Keratinocyte (primary cell): ENCODE data around the gene ZFYVE28. TPM values are rescaled to one million over a fixed set of nuclear protein-coding genes. Genes with fewer than 3 reads are reported as not detected.

Experiments used
- DNase-seq: peaks from one replicate; pipeline ENCODE4 v3.0.0-alpha.2; 2011; ENCODE audit warnings: low read depth, missing footprints, low spot score
- FAIRE-seq: peaks from 2 replicates; lab custom pipeline; 2011; peaks lifted over from hg19 to GRCh38; lab: Jason Lieb, UNC
- H2AFZ ChIP-seq: 2 replicates; pipeline ENCODE4 v1.6.0; 2012; ENCODE audit warnings: low read length, control low read depth, inconsistent platforms; ENCODE audit not compliant: control insufficient read depth
- H3K27ac ChIP-seq: 2 replicates; pipeline ENCODE4 v1.5.1; 2011; ENCODE audit warnings: low read length; ENCODE audit not compliant: control insufficient read depth, insufficient read depth
- H3K27me3 ChIP-seq: 3 replicates; pipeline ENCODE4 v1.6.0; 2011; ENCODE audit warnings: low read length; ENCODE audit not compliant: control insufficient read depth, insufficient read depth; ENCODE audit errors: extremely low read depth
- H3K36me3 ChIP-seq, 2 experiments: 2 replicates in 1 of 2; 3 replicates in 1 of 2; pipeline ENCODE4 v1.5.1; 2011; ENCODE audit warnings: low read length in 2 of 2, mild to moderate bottlenecking in 1 of 2; ENCODE audit not compliant: control insufficient read depth in 2 of 2, insufficient read depth in 2 of 2; ENCODE audit errors: extremely low read depth in 1 of 2
- H3K4me1 ChIP-seq: 3 replicates; pipeline ENCODE4 v1.5.1; 2011; ENCODE audit warnings: low read length; ENCODE audit not compliant: control insufficient read depth, insufficient read depth; ENCODE audit errors: extremely low read depth
- H3K4me2 ChIP-seq: 3 replicates; pipeline ENCODE4 v1.6.0; 2011; ENCODE audit warnings: low read depth, low read length; ENCODE audit not compliant: control insufficient read depth, insufficient read depth; ENCODE audit errors: extremely low read depth
- H3K4me3 ChIP-seq, 3 experiments: fragments of 200-600 bp in 1 of 3; sonication (generic) in 1 of 3; 2 replicates in 2 of 3; 3 replicates in 1 of 3; pipeline ENCODE4 v1.5.1; 2011 to 2016; ENCODE audit warnings: low read length in 3 of 3, mild to moderate bottlenecking in 3 of 3, control low read depth in 2 of 3, inconsistent platforms in 1 of 3, low read depth in 1 of 3, mixed read lengths in 1 of 3, mixed run types in 1 of 3, moderate library complexity in 1 of 3; ENCODE audit not compliant: control insufficient read depth in 2 of 3, insufficient read depth in 2 of 3; ENCODE audit errors: extremely low read depth in 1 of 3
- H3K79me2 ChIP-seq: 2 replicates; pipeline ENCODE4 v1.6.0; 2012; ENCODE audit warnings: low read length; ENCODE audit not compliant: control insufficient read depth, insufficient read depth
- H3K9ac ChIP-seq: 3 replicates; pipeline ENCODE4 v1.6.0; 2011; ENCODE audit warnings: low read length; ENCODE audit not compliant: control insufficient read depth, insufficient read depth; ENCODE audit errors: extremely low read depth
- H3K9me1 ChIP-seq: 3 replicates; pipeline ENCODE4 v1.6.0; 2011; ENCODE audit warnings: low read length; ENCODE audit not compliant: control insufficient read depth, insufficient read depth; ENCODE audit errors: extremely low read depth
- H3K9me3 ChIP-seq: 2 replicates; pipeline ENCODE4 v1.5.1; 2012; ENCODE audit warnings: low read depth, low read length; ENCODE audit not compliant: control insufficient read depth
- H4K20me1 ChIP-seq: 3 replicates; pipeline ENCODE4 v1.6.0; 2011; ENCODE audit warnings: low read length; ENCODE audit not compliant: control insufficient read depth, insufficient read depth; ENCODE audit errors: extremely low read depth
- EZH2 ChIP-seq: IDR thresholded peaks from one replicate; pipeline ENCODE4 v1.6.1; 2012; ENCODE audit warnings: inconsistent platforms, mild to moderate bottlenecking, low read length, moderate library complexity
- dilution Hi-C: fragments of 300-500 bp; cut with MboI; formaldehyde crosslinking; loops from one replicate; pipeline ENCODE4 v1.7.0; 2020; ENCODE audit warnings: low sequenced_read_pairs; ENCODE audit not compliant: extremely low pct_ligation_motif_present
- polyA plus RNA-seq, 5 experiments: library from polyadenylated mRNA; depleted of rRNA in 3 of 5; stranded (reverse) in 3 of 5; stranded (forward) in 1 of 5; unstranded in 1 of 5; fragments of >200 nt; gene quantifications; 1 replicate in 1 of 5; 2 replicates in 3 of 5; 3 replicates in 1 of 5; pipeline versions ENCODE4 v1.2.1 to v1.2.3, GENCODE V29; 2011 to 2012; ENCODE audit warnings: missing spikeins in 2 of 5, low read depth in 1 of 5, low replicate concordance in 1 of 5
- TF ChIP-seq, protein P1 (sequence below), 3 experiments: IDR thresholded peaks in 1 of 3; conservative IDR thresholded peaks in 1 of 3; optimal IDR thresholded peaks in 1 of 3; 2 replicates in 2 of 3; 3 replicates in 1 of 3; pipeline versions ENCODE3 to v1.5.1; 2011; ENCODE audit warnings: low read length in 3 of 3, mild to moderate bottlenecking in 3 of 3, moderate library complexity in 2 of 3, control low read depth in 1 of 3, inconsistent platforms in 1 of 3; ENCODE audit not compliant: insufficient read depth in 2 of 3; ENCODE audit errors: extremely low read depth in 1 of 3

ZFYVE28 gene
- polyA plus RNA-seq, 1 donor (not counting 4 experiments of a cell fraction or from before 2014, with no cell fraction given) = 0.33 TPM

GRCh38 chr4:2322227-2322626, 96.2 kb downstream of the ZFYVE28 start:
- Histone ChIP-seq H3K27me3 (no peaks in the 10 kb centered on the region), H3K4me1 (no peaks in the 10 kb centered on the region), H3K9me1 (no peaks in the 10 kb centered on the region), H3K9ac (no peak overlapping the region), H3K36me3 (no peaks in the 10 kb centered on the region), H3K4me3 (no peak overlapping the region), H2AFZ (no peak overlapping the region), H3K79me2 (no peaks in the 10 kb centered on the region), H3K27ac (no peak overlapping the region), H4K20me1 (no peaks in the 10 kb centered on the region), H3K9me3 (no peaks in the 10 kb centered on the region), H3K4me2 (no peak overlapping the region)
- no peak for DNase-seq
- dilution Hi-C loops = no loop called here
- FAIRE-seq = no peak
- TF ChIP-seq, protein P1, sequence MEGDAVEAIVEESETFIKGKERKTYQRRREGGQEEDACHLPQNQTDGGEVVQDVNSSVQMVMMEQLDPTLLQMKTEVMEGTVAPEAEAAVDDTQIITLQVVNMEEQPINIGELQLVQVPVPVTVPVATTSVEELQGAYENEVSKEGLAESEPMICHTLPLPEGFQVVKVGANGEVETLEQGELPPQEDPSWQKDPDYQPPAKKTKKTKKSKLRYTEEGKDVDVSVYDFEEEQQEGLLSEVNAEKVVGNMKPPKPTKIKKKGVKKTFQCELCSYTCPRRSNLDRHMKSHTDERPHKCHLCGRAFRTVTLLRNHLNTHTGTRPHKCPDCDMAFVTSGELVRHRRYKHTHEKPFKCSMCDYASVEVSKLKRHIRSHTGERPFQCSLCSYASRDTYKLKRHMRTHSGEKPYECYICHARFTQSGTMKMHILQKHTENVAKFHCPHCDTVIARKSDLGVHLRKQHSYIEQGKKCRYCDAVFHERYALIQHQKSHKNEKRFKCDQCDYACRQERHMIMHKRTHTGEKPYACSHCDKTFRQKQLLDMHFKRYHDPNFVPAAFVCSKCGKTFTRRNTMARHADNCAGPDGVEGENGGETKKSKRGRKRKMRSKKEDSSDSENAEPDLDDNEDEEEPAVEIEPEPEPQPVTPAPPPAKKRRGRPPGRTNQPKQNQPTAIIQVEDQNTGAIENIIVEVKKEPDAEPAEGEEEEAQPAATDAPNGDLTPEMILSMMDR (optimal IDR thresholded peaks at IDR 0.05 in 1 of 3, IDR thresholded peaks at IDR 0.05 in 1 of 3, conservative IDR thresholded peaks at IDR 0.05 in 1 of 3; ENCODE audit: extremely low read depth in 1 of 3, insufficient read depth in 2 of 3, low read length in 3 of 3) = no peak

- Histone ChIP-seq H3K36me3 (no peaks in the 10 kb centered on the region), H3K79me2 (no peaks in the 10 kb centered on the region), H3K9me3 (no peaks in the 10 kb centered on the region), H3K9ac (no peak overlapping the region), H3K4me1 (no peaks in the 10 kb centered on the region), H3K4me2 (no peak overlapping the region), H3K27ac (no peak overlapping the region), H3K4me3 (no peak overlapping the region), H2AFZ (no peak overlapping the region), H3K9me1 (no peaks in the 10 kb centered on the region), H4K20me1 (no peaks in the 10 kb centered on the region), H3K27me3 (no peaks in the 10 kb centered on the region)
- dilution Hi-C loops = no loop called here
- TF ChIP-seq, protein P1 (optimal IDR thresholded peaks at IDR 0.05 in 1 of 3, IDR thresholded peaks at IDR 0.05 in 1 of 3, conservative IDR thresholded peaks at IDR 0.05 in 1 of 3; ENCODE audit: extremely low read depth in 1 of 3, insufficient read depth in 2 of 3, low read length in 3 of 3) = no peak
- no peak for TF ChIP-seq EZH2
- FAIRE-seq (no peak), DNase-seq (no peak)
These were observed 96.9 kb downstream of the ZFYVE28 start for GRCh38 chr4:2321279-2322196.
